ENCODE measurements around the gene SLCO2A1.

Gene SLCO2A1

GRCh38 chr3:134002306-134002705, 27.4 kb downstream of the SLCO2A1 start:
- H3K27ac Mint-ChIP-seq: no peak overlapping the region
- H3K4me1 Mint-ChIP-seq: no peaks in the 10 kb centered on the region
- no peak overlapping the region for H3K4me3 Mint-ChIP-seq
- H3K36me3 Mint-ChIP-seq: no peaks in the 10 kb centered on the region
- DNase-seq (ENCODE audit: low spot score in 2 of 2): no peak
- H3K9me3 Mint-ChIP-seq: no peaks in the 10 kb centered on the region
- ATAC-seq: no peak

GRCh38 chr3:134001251-134001650, 28.5 kb downstream of the SLCO2A1 start:
- no peak overlapping the region for H3K4me3 Mint-ChIP-seq
- H3K4me1 Mint-ChIP-seq: no peaks in the 10 kb centered on the region
- DNase-seq (ENCODE audit: low spot score in 2 of 2): no peak
- ATAC-seq: no peak
- no peak overlapping the region for H3K27ac Mint-ChIP-seq
- no peaks in the 10 kb centered on the region for H3K9me3 Mint-ChIP-seq
- no peaks in the 10 kb centered on the region for H3K36me3 Mint-ChIP-seq

GRCh38 chr3:133999891-134000685, 29.6 kb downstream of the SLCO2A1 start:
- DNase-seq (ENCODE audit: low spot score in 2 of 2): no peak
- no peak overlapping the region for H3K27ac Mint-ChIP-seq

GRCh38 chr3:133998691-133999241, 31.0 kb downstream of the SLCO2A1 start:
- DNase-seq (ENCODE audit: low spot score in 2 of 2) (no peak), ATAC-seq (no peak)
- Mint-ChIP-seq H3K27ac (no peak overlapping the region), H3K4me1 (no peaks in the 10 kb centered on the region), H3K9me3 (no peaks in the 10 kb centered on the region), H3K36me3 (no peaks in the 10 kb centered on the region), H3K4me3 (no peak overlapping the region)

More at GRCh38 chr3:133999891-134000685, 29.6 kb downstream of the SLCO2A1 start:
- no peak for ATAC-seq
- H3K36me3 Mint-ChIP-seq: no peaks in the 10 kb centered on the region
- H3K4me1 Mint-ChIP-seq: no peaks in the 10 kb centered on the region
- no peak overlapping the region for H3K4me3 Mint-ChIP-seq
- no peaks in the 10 kb centered on the region for H3K9me3 Mint-ChIP-seq

GRCh38 chr3:133997871-133998635, 31.7 kb downstream of the SLCO2A1 start:
- Mint-ChIP-seq H3K27ac (no peak overlapping the region), H3K4me3 (no peak overlapping the region), H3K9me3 (no peaks in the 10 kb centered on the region), H3K36me3 (no peaks in the 10 kb centered on the region), H3K4me1 (no peaks in the 10 kb centered on the region)
- ATAC-seq (no peak), DNase-seq (ENCODE audit: low spot score in 2 of 2) (no peak)

- H3K36me3 Mint-ChIP-seq: no peaks in the 10 kb centered on the region
- H3K9me3 Mint-ChIP-seq: no peaks in the 10 kb centered on the region
- no peak for DNase-seq (ENCODE audit: low spot score in 2 of 2)
- H3K4me3 Mint-ChIP-seq: no peak overlapping the region
- ATAC-seq: no peak
- H3K27ac Mint-ChIP-seq: no peak overlapping the region
- no peaks in the 10 kb centered on the region for H3K4me1 Mint-ChIP-seq
Observed at GRCh38 chr3:133996996-133997395, 32.7 kb downstream of the SLCO2A1 start.

- DNase-seq (ENCODE audit: low spot score in 2 of 2) (no peak), ATAC-seq (no peak)
- H3K4me1 Mint-ChIP-seq: no peaks in the 10 kb centered on the region
- no peaks in the 10 kb centered on the region for H3K9me3 Mint-ChIP-seq
- no peaks in the 10 kb centered on the region for H3K36me3 Mint-ChIP-seq
- no peak overlapping the region for H3K4me3 Mint-ChIP-seq
- H3K27ac Mint-ChIP-seq: no peak overlapping the region
Observed at GRCh38 chr3:133996251-133996661, 33.5 kb downstream of the SLCO2A1 start.

GRCh38 chr3:133995264-133995663, 34.5 kb downstream of the SLCO2A1 start:
- H3K4me1 Mint-ChIP-seq: no peaks in the 10 kb centered on the region
- no peak overlapping the region for H3K4me3 Mint-ChIP-seq
- H3K27ac Mint-ChIP-seq: no peak overlapping the region
- no peaks in the 10 kb centered on the region for H3K36me3 Mint-ChIP-seq
- no peak for DNase-seq (ENCODE audit: low spot score in 2 of 2)
- no peak for ATAC-seq
- H3K9me3 Mint-ChIP-seq: no peaks in the 10 kb centered on the region

- no peak overlapping the region for H3K27ac Mint-ChIP-seq
Observed at GRCh38 chr3:133994166-133994890, 35.4 kb downstream of the SLCO2A1 start.

GRCh38 chr3:133992951-133993620, 36.6 kb downstream of the SLCO2A1 start:
- Mint-ChIP-seq H3K4me3 (no peak overlapping the region), H3K9me3 (no peaks in the 10 kb centered on the region), H3K4me1 (no peaks in the 10 kb centered on the region), H3K27ac (no peak overlapping the region), H3K36me3 (no peaks in the 10 kb centered on the region)
- no peak for ATAC-seq
- no peak for DNase-seq (ENCODE audit: low spot score in 2 of 2)

More at GRCh38 chr3:133994166-133994890, 35.4 kb downstream of the SLCO2A1 start:
- Mint-ChIP-seq H3K4me3 (no peak overlapping the region), H3K9me3 (no peaks in the 10 kb centered on the region), H3K36me3 (no peaks in the 10 kb centered on the region), H3K4me1 (no peaks in the 10 kb centered on the region)
- DNase-seq (ENCODE audit: low spot score in 2 of 2): no peak
- ATAC-seq: no peak

GRCh38 chr3:133992381-133992780, 37.3 kb downstream of the SLCO2A1 start:
- Mint-ChIP-seq H3K27ac (no peak overlapping the region), H3K9me3 (no peaks in the 10 kb centered on the region), H3K4me1 (no peaks in the 10 kb centered on the region), H3K36me3 (no peaks in the 10 kb centered on the region), H3K4me3 (no peak overlapping the region)
- ATAC-seq: no peak
- no peak for DNase-seq (ENCODE audit: low spot score in 2 of 2)

GRCh38 chr3:133991637-133992036, 38.1 kb downstream of the SLCO2A1 start:
- DNase-seq (ENCODE audit: low spot score in 2 of 2) (no peak), ATAC-seq (no peak)
- no peak overlapping the region for H3K4me3 Mint-ChIP-seq
- no peaks in the 10 kb centered on the region for H3K36me3 Mint-ChIP-seq
- H3K4me1 Mint-ChIP-seq: no peaks in the 10 kb centered on the region
- no peaks in the 10 kb centered on the region for H3K9me3 Mint-ChIP-seq
- no peak overlapping the region for H3K27ac Mint-ChIP-seq

GRCh38 chr3:133991209-133991608, 38.5 kb downstream of the SLCO2A1 start:
- DNase-seq (ENCODE audit: low spot score in 2 of 2): no peak
- H3K9me3 Mint-ChIP-seq: no peaks in the 10 kb centered on the region
- H3K4me3 Mint-ChIP-seq: no peak overlapping the region
- no peak overlapping the region for H3K27ac Mint-ChIP-seq
- H3K36me3 Mint-ChIP-seq: no peaks in the 10 kb centered on the region
- no peaks in the 10 kb centered on the region for H3K4me1 Mint-ChIP-seq
- no peak for ATAC-seq

GRCh38 chr3:133989936-133990702, 39.6 kb downstream of the SLCO2A1 start:
- Mint-ChIP-seq H3K36me3 (no peaks in the 10 kb centered on the region), H3K4me1 (no peaks in the 10 kb centered on the region), H3K27ac (no peak overlapping the region), H3K4me3 (no peak overlapping the region), H3K9me3 (no peaks in the 10 kb centered on the region)
- no peak for ATAC-seq
- DNase-seq (ENCODE audit: low spot score in 2 of 2): no peak
